ENCODE measurements around the gene ECI1. TPM values are rescaled to one million over a fixed set of nuclear protein-coding genes. Genes with fewer than 3 reads are reported as not detected.

ECI1 gene
- total RNA-seq, 2 donors from 2014 or later, result 58.9 to 102 TPM

DNA sequence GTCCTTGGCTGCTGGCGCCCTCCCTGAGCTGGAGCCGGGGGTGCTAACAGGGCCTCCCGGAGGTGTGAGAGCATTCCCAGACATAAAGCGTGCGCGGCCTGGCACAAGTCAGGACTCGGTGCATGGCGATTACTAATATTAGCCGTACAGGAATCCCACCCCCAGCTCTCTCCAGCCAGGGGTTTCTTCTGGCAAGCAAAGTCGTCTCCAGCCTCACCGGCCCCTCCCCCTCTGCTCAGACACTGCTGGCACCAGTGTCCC, 60.0 kb downstream of the ECI1 start:
- Histone ChIP-seq H3K27ac (no peak overlapping the region), H3K4me3 (no peak overlapping the region), H3K36me3 (replicated peaks in 1 of 2; ENCODE audit: insufficient read depth in 1 of 2, low read depth in 2 of 2) (no peaks in the 10 kb centered on the region), H3K27me3 (no peaks in the 10 kb centered on the region), H3K9me3 (no peaks in the 10 kb centered on the region), H3K4me1 (peaks cover 13% of the 10 kb centered on the region)
- ATAC-seq (no peak), DNase-seq (no peak)
- intact Hi-C loops (cut with DNase I), result no loop called here
- TF ChIP-seq, protein P1, sequence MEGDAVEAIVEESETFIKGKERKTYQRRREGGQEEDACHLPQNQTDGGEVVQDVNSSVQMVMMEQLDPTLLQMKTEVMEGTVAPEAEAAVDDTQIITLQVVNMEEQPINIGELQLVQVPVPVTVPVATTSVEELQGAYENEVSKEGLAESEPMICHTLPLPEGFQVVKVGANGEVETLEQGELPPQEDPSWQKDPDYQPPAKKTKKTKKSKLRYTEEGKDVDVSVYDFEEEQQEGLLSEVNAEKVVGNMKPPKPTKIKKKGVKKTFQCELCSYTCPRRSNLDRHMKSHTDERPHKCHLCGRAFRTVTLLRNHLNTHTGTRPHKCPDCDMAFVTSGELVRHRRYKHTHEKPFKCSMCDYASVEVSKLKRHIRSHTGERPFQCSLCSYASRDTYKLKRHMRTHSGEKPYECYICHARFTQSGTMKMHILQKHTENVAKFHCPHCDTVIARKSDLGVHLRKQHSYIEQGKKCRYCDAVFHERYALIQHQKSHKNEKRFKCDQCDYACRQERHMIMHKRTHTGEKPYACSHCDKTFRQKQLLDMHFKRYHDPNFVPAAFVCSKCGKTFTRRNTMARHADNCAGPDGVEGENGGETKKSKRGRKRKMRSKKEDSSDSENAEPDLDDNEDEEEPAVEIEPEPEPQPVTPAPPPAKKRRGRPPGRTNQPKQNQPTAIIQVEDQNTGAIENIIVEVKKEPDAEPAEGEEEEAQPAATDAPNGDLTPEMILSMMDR (IDR thresholded peaks at IDR 0.05), result no peak
- TF ChIP-seq POLR2A (IDR thresholded peaks at IDR 0.05), result no peak
- WGBS, 2 donors, result 80 to 84% methylated on average over 4 to 11 of the region's 11 CpGs

DNA sequence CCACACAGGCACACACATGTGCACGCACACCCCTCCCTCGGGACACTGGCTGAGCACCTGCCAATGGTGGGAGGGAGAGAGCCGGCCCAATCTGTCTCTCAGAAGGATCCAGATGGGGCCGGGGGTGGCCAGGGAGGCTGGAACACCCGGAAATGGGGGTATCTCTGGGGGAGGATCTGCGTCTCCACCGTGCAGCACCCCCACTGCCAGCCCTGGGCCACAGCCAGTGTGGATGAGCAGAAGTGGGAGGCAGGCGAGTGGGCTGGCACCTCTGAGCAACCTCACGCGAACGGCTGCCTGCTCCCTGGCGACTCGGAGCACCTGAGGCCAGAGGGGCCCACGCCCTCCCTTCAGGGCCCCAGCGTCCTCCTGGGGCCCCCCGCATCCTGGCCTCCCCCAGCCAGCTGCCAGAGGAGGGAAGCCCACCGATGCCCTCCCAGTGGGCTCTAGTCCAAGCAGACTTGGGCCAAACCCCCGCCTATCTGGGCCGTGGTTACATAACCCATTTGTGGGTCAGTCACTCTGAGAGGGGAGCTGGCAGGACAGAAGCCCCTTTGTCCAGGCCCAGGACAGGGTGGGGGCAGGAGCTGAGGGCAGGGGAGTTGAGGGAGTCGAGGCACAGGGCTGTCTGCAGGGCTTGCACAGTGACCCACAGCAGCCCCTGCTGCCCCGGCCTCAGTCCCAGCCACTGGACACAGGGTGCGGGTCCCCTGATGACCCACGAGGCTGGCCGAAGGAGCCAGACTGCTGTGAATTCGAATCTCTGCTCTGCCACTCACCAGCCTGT, 60.5 kb downstream of the ECI1 start:
- 67 to 78% methylated on average over 6 to 21 of the region's 25 CpGs for WGBS, 2 donors
- no peak overlapping the region for H3K27ac ChIP-seq
- TF ChIP-seq, protein P1 (IDR thresholded peaks at IDR 0.05), result no peak
- TF ChIP-seq POLR2A (IDR thresholded peaks at IDR 0.05), result no peak
- DNase-seq (no peak), ATAC-seq (no peak)
- H3K4me3 ChIP-seq, result no peak overlapping the region
- H3K27me3 ChIP-seq, result no peaks in the 10 kb centered on the region
- H3K36me3 ChIP-seq (replicated peaks in 1 of 2; ENCODE audit: insufficient read depth in 1 of 2, low read depth in 2 of 2), result no peaks in the 10 kb centered on the region
- no peaks in the 10 kb centered on the region for H3K9me3 ChIP-seq
- intact Hi-C loops (cut with DNase I), result no loop called here
- peaks cover 10% of the 10 kb centered on the region for H3K4me1 ChIP-seq

GRCh38 chr16:2190002-2190658, 61.3 kb downstream of the ECI1 start:
- ATAC-seq (no peak), DNase-seq (no peak)
- 78 to 87% methylated on average over 9 to 24 of the region's 24 CpGs for WGBS, 2 donors
- Histone ChIP-seq H3K27ac (no peak overlapping the region), H3K9me3 (no peaks in the 10 kb centered on the region), H3K36me3 (replicated peaks in 1 of 2; ENCODE audit: insufficient read depth in 1 of 2, low read depth in 2 of 2) (no peaks in the 10 kb centered on the region), H3K4me3 (no peak overlapping the region), H3K4me1 (peaks cover 3% of the 10 kb centered on the region), H3K27me3 (no peaks in the 10 kb centered on the region)
- intact Hi-C loops (cut with DNase I), result no loop called here
- no peak for TF ChIP-seq POLR2A (IDR thresholded peaks at IDR 0.05)
- TF ChIP-seq, protein P1 (IDR thresholded peaks at IDR 0.05), result no peak

MicroRNAs encoded within 50 kb of the gene (microRNA counts, 767-probe panel; counts per million panel counts)
- 0 to 736 counts per million in 2 donors for microRNA hsa-miR-940

Small RNA genes within 50 kb of the gene (microRNA-seq; reads per million reads assigned to microRNA genes)
- gene MIR3677 (ENCODE audit: borderline number of aligned reads in 2 of 2, borderline replicate concordance in 2 of 2) (0 reads per million in 2 donors), gene MIR4717 (ENCODE audit: borderline number of aligned reads in 2 of 2, borderline replicate concordance in 2 of 2) (0 reads per million in 2 donors)

Small RNA genes within 50 kb of the gene (small RNA-seq; reads per million reads assigned to genes)
- not detected for gene MIR3677
- gene MIR4717, result not detected

Other genes starting within 250 kb of the ECI1 start
- gene ZNF598, start 241.8 kb downstream of the ECI1 start, total RNA-seq, result 10 to 100 TPM; 41.0 to 55.4 TPM
- gene NPW, start 231.8 kb downstream of the ECI1 start, total RNA-seq, result not detected
- gene NHERF2, start 224.7 kb downstream of the ECI1 start, total RNA-seq, result 10 to 100 TPM; 32.7 to 87.3 TPM
- 10 to 100 TPM; 15.2 to 19.7 TPM for gene NTHL1, start 203.8 kb downstream of the ECI1 start, total RNA-seq
- 100 to 1,000 TPM in 1 of 2 donors, 10 to 100 TPM in 1; 73.9 to 152 TPM for gene TSC2, start 203.6 kb downstream of the ECI1 start, total RNA-seq
- 100 to 1,000 TPM in 1 of 2 donors, 10 to 100 TPM in 1; 78.9 to 237 TPM for gene PKD1, start 115.7 kb downstream of the ECI1 start, total RNA-seq
- 10 to 100 TPM; 25.4 to 28.8 TPM for gene RAB26, start 103.0 kb downstream of the ECI1 start, total RNA-seq
- gene TRAF7, start 95.8 kb downstream of the ECI1 start, total RNA-seq, result 10 to 100 TPM; 22.7 to 29.3 TPM
- under 1 TPM; 0.66 to 0.78 TPM for gene CASKIN1, start 55.0 kb downstream of the ECI1 start, total RNA-seq
- gene MLST8, start 46.1 kb downstream of the ECI1 start, total RNA-seq, result 10 to 100 TPM; 32.4 to 59.0 TPM
- 1 to 10 TPM; 1.8 to 3.3 TPM for gene BRICD5, start 40.7 kb downstream of the ECI1 start, total RNA-seq
- 10 to 100 TPM in 1 of 2 donors, 1 to 10 TPM in 1; 7.8 to 15.8 TPM for gene PGP, start 36.7 kb downstream of the ECI1 start, total RNA-seq
- 10 to 100 TPM; 22.3 to 48.1 TPM for gene E4F1, start 28.0 kb downstream of the ECI1 start, total RNA-seq
- gene DNASE1L2, start 15.1 kb downstream of the ECI1 start, total RNA-seq, result 1 to 10 TPM in 1 of 2 donors, not detected in 1; 1.3 TPM
- gene RNPS1, start 16.5 kb upstream of the ECI1 start, total RNA-seq, result 10 to 100 TPM; 48.5 to 61.6 TPM
- 10 to 100 TPM; 13.8 to 21.0 TPM for gene ABCA3, start 89.1 kb upstream of the ECI1 start, total RNA-seq
- gene CCNF, start 177.9 kb upstream of the ECI1 start, total RNA-seq, result 1 to 10 TPM in 1 of 2 donors, under 1 TPM in 1; 0.99 to 2.3 TPM
- not detected for gene TEDC2, start 208.5 kb upstream of the ECI1 start, total RNA-seq
- gene NTN3, start 219.7 kb upstream of the ECI1 start, total RNA-seq, result not detected
- 10 to 100 TPM; 18.7 to 30.0 TPM for gene TBC1D24, start 223.5 kb upstream of the ECI1 start, total RNA-seq

Measured in body of pancreas (tissue), 4 donors.